ENCODE data around the gene LMCD1. TPM values are rescaled to one million over a fixed set of nuclear protein-coding genes. Genes with fewer than 3 reads are reported as not detected.

LMCD1 gene
- polyA plus RNA-seq, 2 of the 4 experiments (the other 2 are of a cell fraction), result 64.3 to 85.4 TPM

DNA sequence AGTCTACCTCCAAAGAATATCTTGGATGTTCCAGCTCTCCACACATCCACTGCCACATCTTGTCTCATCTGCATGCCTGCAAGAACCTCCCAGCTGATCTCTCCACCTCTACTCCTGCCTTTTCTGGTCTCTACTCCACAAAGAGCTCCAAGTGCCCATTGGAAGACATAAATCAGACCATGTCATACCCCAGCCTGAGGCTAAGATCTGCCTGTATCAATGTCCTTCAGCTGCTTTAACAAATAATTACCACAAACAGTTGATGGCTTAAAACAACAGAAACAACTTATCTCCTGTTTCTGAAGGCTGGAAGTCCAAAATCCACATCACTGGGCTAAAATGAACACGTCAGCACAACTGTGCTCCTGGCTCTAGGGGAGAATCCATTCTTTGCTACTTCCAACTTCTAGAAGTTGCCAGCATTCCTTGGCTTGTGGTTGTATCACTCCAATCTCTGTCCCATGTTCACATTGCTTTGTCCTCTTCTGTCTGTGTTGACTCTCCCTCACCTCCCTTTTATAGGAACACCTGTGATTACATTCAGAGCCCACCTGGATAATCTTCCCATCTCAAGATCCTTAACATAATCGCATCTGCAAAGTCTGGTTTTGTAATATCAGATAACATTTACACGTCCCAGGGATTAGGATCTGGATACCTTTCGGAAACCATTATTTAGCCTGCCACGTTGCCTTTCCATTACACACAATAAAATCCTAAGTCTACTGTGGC is 17.0 kb upstream of the LMCD1 start:
- Histone ChIP-seq H3K9me3 (no peaks in the 10 kb centered on the region), H3K4me1 (peaks cover 15% of the 10 kb centered on the region; the same call in 2 of the 3 replicates), H3K4me2 (no peak overlapping the region), H3K4me3 (no peak overlapping the region), H3K27ac (no peak overlapping the region)
- WGBS (ENCODE audit: missing lambda C conversion rate), result 91% methylated on average over 5 of the region's 5 CpGs
- ChIA-PET POLR2A (interaction anchor here (1.4 kb wide), 1 partner anchor 40 kb away, joined by 9 read pairs; no protein-coding TSS in a partner anchor), CTCF (interaction anchor here (1.2 to 1.6 kb wide), 3 partner anchors 13 to 43 kb away, joined by 3 to 7 read pairs (median 3); partner anchors contain the start of gene LMCD1)
- TF ChIP-seq TFCP2L1 (CRISPR knock-in tag; IDR thresholded peaks at IDR 0.05) (no peak), POLR2A (IDR thresholded peaks at IDR 0.05; ENCODE audit: low read length) (no peak), JUNB (IDR thresholded peaks at IDR 0.05) (no peak), RAD21 (conservative IDR thresholded peaks at IDR 0.05 in 1 of 2, IDR thresholded peaks at IDR 0.05 in 1 of 2) (no peak)
- TF ChIP-seq, protein P1, sequence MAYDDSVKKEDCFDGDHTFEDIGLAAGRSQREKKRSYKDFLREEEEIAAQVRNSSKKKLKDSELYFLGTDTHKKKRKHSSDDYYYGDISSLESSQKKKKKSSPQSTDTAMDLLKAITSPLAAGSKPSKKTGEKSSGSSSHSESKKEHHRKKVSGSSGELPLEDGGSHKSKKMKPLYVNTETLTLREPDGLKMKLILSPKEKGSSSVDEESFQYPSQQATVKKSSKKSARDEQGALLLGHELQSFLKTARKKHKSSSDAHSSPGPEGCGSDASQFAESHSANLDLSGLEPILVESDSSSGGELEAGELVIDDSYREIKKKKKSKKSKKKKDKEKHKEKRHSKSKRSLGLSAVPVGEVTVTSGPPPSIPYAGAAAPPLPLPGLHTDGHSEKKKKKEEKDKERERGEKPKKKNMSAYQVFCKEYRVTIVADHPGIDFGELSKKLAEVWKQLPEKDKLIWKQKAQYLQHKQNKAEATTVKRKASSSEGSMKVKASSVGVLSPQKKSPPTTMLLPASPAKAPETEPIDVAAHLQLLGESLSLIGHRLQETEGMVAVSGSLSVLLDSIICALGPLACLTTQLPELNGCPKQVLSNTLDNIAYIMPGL (CRISPR knock-in tag; IDR thresholded peaks at IDR 0.05; ENCODE audit: borderline replicate concordance), result no peak
- DNase-seq (ENCODE audit: low read depth in 1 of 2, low spot score in 1 of 2), result no peak
- no peak for ATAC-seq
- FAIRE-seq, result no peak

DNA sequence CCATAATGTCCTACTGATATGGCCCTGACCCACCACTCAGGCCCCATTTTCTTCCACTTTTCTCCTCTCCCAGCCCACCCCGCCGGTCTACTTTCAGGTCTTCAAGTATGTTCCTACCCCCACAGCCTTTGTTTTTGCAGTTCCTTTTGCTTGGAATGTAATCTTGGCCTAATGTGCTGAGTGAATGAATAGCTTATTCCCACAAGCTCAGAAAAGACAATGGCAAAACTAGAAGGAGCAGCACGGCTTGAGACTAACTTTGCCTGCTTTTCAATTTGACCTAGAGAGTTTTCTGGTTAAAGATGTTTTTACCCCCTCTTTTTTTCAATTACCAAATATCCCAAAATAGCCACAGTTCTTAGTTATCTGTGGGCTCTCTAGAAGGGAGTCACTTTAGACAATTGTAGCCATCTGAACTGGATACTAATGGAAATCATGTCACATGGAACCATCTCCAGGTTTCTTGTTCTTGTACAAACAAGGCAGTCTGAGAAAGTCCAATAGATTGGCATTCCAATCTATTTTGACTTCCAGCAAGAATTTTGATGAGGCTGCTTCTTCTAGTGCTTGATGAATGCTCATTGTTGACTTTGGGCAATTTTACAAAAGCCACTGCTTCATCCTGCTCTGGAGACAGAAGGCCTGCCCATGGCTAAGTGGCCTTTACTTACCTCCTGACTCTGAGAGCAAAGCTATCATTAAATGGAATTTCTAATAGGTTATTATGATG is 16.3 kb upstream of the LMCD1 start:
- TF ChIP-seq, protein P2, sequence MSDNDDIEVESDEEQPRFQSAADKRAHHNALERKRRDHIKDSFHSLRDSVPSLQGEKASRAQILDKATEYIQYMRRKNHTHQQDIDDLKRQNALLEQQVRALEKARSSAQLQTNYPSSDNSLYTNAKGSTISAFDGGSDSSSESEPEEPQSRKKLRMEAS (IDR thresholded peaks at IDR 0.05), result no peak
- TF ChIP-seq KDM5A (IDR thresholded peaks at IDR 0.05) (no peak), CHD4 (IDR thresholded peaks at IDR 0.05; ENCODE audit: borderline replicate concordance) (no peak), ZSCAN20 (CRISPR knock-in tag; IDR thresholded peaks at IDR 0.05) (no peak), MAFK (IDR thresholded peaks at IDR 0.05; ENCODE audit: partially characterized antibody) (no peak), NPAS2 (CRISPR knock-in tag; IDR thresholded peaks at IDR 0.05; ENCODE audit: borderline replicate concordance) (no peak), EP300 (IDR thresholded peaks at IDR 0.05) (no peak), HEYL (CRISPR knock-in tag; IDR thresholded peaks at IDR 0.05) (no peak), RARB (CRISPR knock-in tag; IDR thresholded peaks at IDR 0.05) (no peak)
- TF ChIP-seq, protein P3, sequence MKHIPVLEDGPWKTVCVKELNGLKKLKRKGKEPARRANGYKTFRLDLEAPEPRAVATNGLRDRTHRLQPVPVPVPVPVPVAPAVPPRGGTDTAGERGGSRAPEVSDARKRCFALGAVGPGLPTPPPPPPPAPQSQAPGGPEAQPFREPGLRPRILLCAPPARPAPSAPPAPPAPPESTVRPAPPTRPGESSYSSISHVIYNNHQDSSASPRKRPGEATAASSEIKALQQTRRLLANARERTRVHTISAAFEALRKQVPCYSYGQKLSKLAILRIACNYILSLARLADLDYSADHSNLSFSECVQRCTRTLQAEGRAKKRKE (CRISPR knock-in tag; IDR thresholded peaks at IDR 0.05; ENCODE audit: low read depth), result no peak
- TF ChIP-seq, protein P4, sequence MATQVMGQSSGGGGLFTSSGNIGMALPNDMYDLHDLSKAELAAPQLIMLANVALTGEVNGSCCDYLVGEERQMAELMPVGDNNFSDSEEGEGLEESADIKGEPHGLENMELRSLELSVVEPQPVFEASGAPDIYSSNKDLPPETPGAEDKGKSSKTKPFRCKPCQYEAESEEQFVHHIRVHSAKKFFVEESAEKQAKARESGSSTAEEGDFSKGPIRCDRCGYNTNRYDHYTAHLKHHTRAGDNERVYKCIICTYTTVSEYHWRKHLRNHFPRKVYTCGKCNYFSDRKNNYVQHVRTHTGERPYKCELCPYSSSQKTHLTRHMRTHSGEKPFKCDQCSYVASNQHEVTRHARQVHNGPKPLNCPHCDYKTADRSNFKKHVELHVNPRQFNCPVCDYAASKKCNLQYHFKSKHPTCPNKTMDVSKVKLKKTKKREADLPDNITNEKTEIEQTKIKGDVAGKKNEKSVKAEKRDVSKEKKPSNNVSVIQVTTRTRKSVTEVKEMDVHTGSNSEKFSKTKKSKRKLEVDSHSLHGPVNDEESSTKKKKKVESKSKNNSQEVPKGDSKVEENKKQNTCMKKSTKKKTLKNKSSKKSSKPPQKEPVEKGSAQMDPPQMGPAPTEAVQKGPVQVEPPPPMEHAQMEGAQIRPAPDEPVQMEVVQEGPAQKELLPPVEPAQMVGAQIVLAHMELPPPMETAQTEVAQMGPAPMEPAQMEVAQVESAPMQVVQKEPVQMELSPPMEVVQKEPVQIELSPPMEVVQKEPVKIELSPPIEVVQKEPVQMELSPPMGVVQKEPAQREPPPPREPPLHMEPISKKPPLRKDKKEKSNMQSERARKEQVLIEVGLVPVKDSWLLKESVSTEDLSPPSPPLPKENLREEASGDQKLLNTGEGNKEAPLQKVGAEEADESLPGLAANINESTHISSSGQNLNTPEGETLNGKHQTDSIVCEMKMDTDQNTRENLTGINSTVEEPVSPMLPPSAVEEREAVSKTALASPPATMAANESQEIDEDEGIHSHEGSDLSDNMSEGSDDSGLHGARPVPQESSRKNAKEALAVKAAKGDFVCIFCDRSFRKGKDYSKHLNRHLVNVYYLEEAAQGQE (IDR thresholded peaks at IDR 0.05), result no peak
- TF ChIP-seq, protein P1 (CRISPR knock-in tag; IDR thresholded peaks at IDR 0.05; ENCODE audit: borderline replicate concordance), result no peak
- TF ChIP-seq, protein P5, sequence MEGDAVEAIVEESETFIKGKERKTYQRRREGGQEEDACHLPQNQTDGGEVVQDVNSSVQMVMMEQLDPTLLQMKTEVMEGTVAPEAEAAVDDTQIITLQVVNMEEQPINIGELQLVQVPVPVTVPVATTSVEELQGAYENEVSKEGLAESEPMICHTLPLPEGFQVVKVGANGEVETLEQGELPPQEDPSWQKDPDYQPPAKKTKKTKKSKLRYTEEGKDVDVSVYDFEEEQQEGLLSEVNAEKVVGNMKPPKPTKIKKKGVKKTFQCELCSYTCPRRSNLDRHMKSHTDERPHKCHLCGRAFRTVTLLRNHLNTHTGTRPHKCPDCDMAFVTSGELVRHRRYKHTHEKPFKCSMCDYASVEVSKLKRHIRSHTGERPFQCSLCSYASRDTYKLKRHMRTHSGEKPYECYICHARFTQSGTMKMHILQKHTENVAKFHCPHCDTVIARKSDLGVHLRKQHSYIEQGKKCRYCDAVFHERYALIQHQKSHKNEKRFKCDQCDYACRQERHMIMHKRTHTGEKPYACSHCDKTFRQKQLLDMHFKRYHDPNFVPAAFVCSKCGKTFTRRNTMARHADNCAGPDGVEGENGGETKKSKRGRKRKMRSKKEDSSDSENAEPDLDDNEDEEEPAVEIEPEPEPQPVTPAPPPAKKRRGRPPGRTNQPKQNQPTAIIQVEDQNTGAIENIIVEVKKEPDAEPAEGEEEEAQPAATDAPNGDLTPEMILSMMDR (IDR thresholded peaks at IDR 0.05), result no peak
- TF ChIP-seq, protein P6, sequence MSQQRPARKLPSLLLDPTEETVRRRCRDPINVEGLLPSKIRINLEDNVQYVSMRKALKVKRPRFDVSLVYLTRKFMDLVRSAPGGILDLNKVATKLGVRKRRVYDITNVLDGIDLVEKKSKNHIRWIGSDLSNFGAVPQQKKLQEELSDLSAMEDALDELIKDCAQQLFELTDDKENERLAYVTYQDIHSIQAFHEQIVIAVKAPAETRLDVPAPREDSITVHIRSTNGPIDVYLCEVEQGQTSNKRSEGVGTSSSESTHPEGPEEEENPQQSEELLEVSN (IDR thresholded peaks at IDR 0.05; ENCODE audit: borderline replicate concordance, low read depth), result no peak
- TF ChIP-seq, protein P7, sequence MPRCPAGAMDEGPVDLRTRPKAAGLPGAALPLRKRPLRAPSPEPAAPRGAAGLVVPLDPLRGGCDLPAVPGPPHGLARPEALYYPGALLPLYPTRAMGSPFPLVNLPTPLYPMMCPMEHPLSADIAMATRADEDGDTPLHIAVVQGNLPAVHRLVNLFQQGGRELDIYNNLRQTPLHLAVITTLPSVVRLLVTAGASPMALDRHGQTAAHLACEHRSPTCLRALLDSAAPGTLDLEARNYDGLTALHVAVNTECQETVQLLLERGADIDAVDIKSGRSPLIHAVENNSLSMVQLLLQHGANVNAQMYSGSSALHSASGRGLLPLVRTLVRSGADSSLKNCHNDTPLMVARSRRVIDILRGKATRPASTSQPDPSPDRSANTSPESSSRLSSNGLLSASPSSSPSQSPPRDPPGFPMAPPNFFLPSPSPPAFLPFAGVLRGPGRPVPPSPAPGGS (IDR thresholded peaks at IDR 0.05), result no peak
- ChIA-PET POLR2A (no interaction called here), CTCF (interaction anchor here (1.6 kb wide), 1 partner anchor 43 kb away, joined by 3 read pairs; no protein-coding TSS in a partner anchor)
- no peak overlapping the region for H3K27ac ChIP-seq
- FAIRE-seq, result no peak
- H3K9me3 ChIP-seq, result no peaks in the 10 kb centered on the region
- WGBS (ENCODE audit: missing lambda C conversion rate), result 90% methylated on average over 3 of the region's 3 CpGs
- no peak for DNase-seq (ENCODE audit: low read depth in 1 of 2, low spot score in 1 of 2)
- H3K4me2 ChIP-seq, result no peak overlapping the region
- peaks cover 22% of the 10 kb centered on the region; the same call in 2 of the 3 replicates for H3K4me1 ChIP-seq
- H3K4me3 ChIP-seq, result no peak overlapping the region
- ATAC-seq, result no peak
